ENCODE data around the gene DIPK1A. TPM values are rescaled to one million over a fixed set of nuclear protein-coding genes. Genes with fewer than 3 reads are reported as not detected.
"Not testable (repeated sequence)": the region's sequence is repeated elsewhere in the genome, so short reads cannot be mapped to it uniquely, and the experiment has no call there.

DIPK1A gene
- total and polyA plus RNA-seq, 3 donors from 2014 or later: 14.7 to 25.4 (median 21.4) TPM

DNA sequence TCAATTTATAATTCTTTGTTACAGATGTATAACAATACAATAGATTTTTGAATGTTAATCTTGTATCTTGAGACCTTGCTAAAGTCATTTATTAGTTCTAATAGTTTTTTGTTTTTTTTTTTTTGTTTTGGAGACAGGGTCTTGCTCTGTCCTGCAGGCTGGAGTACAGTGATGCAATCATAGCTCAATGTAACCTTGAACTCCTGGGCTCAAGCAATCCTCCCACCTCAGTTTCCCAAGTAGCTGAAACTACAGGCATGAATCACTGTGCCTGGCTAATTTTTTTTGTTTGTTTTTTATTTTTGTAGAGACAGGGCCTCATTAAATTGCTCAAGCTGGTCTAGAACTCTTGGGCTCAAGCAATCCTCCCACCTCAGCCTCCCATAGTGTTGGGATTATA, 26.2 kb upstream of the DIPK1A start:
- H3K4me1 ChIP-seq: no peaks in the 10 kb centered on the region
- DNase-seq: no peak
- intact Hi-C loops (cut with DNase I; ENCODE audit: low total_unique reads): no loop called here
- H3K27me3 ChIP-seq: no peaks in the 10 kb centered on the region
- H3K36me3 ChIP-seq (ENCODE audit: low read depth, missing control alignments): no peaks in the 10 kb centered on the region
- H3K27ac ChIP-seq: no peak overlapping the region
- no peaks in the 10 kb centered on the region for H3K9me3 ChIP-seq
- H3K4me3 ChIP-seq: no peak overlapping the region
- TF ChIP-seq POLR2A (IDR thresholded peaks at IDR 0.05): no peak
- TF ChIP-seq, protein P1, sequence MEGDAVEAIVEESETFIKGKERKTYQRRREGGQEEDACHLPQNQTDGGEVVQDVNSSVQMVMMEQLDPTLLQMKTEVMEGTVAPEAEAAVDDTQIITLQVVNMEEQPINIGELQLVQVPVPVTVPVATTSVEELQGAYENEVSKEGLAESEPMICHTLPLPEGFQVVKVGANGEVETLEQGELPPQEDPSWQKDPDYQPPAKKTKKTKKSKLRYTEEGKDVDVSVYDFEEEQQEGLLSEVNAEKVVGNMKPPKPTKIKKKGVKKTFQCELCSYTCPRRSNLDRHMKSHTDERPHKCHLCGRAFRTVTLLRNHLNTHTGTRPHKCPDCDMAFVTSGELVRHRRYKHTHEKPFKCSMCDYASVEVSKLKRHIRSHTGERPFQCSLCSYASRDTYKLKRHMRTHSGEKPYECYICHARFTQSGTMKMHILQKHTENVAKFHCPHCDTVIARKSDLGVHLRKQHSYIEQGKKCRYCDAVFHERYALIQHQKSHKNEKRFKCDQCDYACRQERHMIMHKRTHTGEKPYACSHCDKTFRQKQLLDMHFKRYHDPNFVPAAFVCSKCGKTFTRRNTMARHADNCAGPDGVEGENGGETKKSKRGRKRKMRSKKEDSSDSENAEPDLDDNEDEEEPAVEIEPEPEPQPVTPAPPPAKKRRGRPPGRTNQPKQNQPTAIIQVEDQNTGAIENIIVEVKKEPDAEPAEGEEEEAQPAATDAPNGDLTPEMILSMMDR (IDR thresholded peaks at IDR 0.05): no peak

DNA sequence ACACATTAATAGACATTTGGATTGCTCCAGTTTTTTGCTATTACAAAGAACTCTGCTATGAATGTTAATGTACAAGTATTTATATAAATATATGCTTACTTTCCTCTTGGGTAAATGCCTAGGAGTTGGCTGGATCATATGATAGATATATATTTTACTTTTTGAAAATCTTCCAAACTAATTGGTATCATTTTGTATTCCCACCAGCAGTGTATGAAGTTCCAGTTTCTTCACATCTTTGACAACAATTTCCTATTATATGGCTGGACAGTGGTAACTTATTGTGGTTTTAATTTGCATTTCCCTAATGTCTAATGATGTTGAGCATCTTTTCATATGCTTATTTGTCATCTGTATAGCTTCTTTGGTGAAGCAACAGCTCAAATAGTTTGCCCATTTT, 23.8 kb upstream of the DIPK1A start:
- no peaks in the 10 kb centered on the region for H3K9me3 ChIP-seq
- no peaks in the 10 kb centered on the region for H3K27me3 ChIP-seq
- intact Hi-C loops (cut with DNase I; ENCODE audit: low total_unique reads): no loop called here
- H3K4me3 ChIP-seq: no peak overlapping the region
- no peaks in the 10 kb centered on the region for H3K36me3 ChIP-seq (ENCODE audit: low read depth, missing control alignments)
- DNase-seq: no peak
- H3K27ac ChIP-seq: no peak overlapping the region
- TF ChIP-seq POLR2A (IDR thresholded peaks at IDR 0.05): no peak
- TF ChIP-seq, protein P1 (IDR thresholded peaks at IDR 0.05): no peak
- H3K4me1 ChIP-seq: no peaks in the 10 kb centered on the region

DNA sequence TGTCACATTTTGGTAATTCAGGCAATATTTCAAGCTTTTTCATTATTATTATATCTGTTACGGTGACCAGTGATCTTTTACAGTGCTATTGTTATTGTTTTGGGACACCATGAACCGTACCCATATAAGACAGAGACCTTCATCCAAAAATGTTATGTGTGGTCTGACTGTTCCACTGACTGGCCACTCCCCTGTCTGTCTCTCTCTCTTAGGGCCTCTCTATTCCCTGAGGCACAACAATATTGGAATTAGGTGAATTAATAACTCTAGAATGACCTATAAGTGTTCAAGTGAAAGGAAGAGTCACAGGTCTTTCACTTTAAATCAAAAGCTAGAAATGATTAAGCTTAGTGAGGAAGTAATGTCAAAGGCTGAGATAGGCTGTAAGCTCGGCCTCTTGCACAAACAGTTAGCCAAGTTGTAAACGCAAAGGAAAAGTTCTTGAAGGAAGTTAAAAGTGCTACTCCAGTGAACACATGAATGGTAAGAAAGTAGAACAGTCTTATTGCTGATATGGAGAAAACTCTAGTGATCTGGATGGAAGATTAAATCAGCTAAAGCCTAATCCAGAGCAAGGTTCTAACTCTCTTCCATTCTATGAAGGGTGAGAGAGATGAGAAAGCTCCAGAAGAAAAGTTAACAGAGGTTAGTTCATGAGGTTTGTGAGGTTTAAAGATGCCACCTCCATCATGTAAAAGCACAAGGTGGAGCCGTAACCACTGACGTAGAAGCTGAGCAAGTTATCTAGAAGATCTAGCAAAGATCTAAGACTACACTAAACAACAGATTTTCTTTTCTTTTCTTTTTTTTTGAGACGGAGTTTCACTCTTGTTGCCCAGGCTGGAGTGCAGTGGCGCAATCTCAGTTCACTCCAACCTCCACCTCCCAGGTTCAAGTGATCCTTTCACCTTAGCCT, 19.7 kb upstream of the DIPK1A start:
- no peak for DNase-seq
- Histone ChIP-seq H3K9me3 (no peaks in the 10 kb centered on the region), H3K4me3 (no peak overlapping the region), H3K27ac (no peak overlapping the region), H3K4me1 (no peaks in the 10 kb centered on the region), H3K36me3 (ENCODE audit: low read depth, missing control alignments) (no peaks in the 10 kb centered on the region), H3K27me3 (no peaks in the 10 kb centered on the region)
- WGBS, 2 donors: 76 to 77% methylated on average over 8 of the region's 8 CpGs
- intact Hi-C loops (cut with DNase I; ENCODE audit: low total_unique reads): no loop called here
- no peak for TF ChIP-seq POLR2A (IDR thresholded peaks at IDR 0.05)
- TF ChIP-seq, protein P1 (IDR thresholded peaks at IDR 0.05): no peak

DNA sequence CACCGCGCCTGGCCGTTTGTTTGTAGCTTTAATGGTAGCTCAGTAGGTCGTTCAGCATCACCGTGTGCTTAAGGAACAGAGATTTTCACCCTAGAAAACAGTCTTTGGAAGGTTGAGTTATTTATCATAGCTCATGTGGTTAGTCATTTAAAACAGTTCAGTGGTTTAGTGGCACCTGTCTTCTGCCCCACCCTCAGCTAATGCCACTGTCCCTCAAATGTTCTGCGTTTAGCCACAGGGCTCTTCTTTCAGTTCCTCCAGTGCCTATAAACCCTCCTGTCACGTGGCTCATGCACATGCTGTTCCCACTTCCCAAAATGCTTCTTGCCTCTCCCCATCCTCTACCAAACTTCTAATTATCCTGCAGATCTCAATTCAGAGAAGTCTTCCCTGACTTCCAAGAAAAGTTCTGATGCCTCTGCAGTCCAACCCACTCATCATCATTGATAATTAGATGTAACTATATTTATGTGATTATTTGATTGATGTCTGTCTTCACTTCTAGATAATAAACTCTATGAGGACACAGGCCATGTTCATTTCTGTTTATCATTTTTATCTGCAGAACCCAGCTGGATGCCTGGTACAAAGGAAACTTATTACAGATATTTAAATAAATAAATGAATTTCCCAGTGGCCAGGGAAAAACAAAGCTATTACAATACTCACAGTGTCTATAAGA, 14.4 kb upstream of the DIPK1A start:
- no peak for TF ChIP-seq POLR2A (IDR thresholded peaks at IDR 0.05)
- TF ChIP-seq, protein P1 (IDR thresholded peaks at IDR 0.05): no peak
- intact Hi-C loops (cut with DNase I; ENCODE audit: low total_unique reads): no loop called here
- no peaks in the 10 kb centered on the region for H3K27me3 ChIP-seq
- H3K4me1 ChIP-seq: peaks cover 13% of the 10 kb centered on the region
- no peaks in the 10 kb centered on the region for H3K36me3 ChIP-seq (ENCODE audit: low read depth, missing control alignments)
- 72 to 73% methylated on average over 7 of the region's 7 CpGs for WGBS, 2 donors
- DNase-seq: no peak
- H3K9me3 ChIP-seq: no peaks in the 10 kb centered on the region
- no peak overlapping the region for H3K27ac ChIP-seq
- H3K4me3 ChIP-seq: no peak overlapping the region

DNA sequence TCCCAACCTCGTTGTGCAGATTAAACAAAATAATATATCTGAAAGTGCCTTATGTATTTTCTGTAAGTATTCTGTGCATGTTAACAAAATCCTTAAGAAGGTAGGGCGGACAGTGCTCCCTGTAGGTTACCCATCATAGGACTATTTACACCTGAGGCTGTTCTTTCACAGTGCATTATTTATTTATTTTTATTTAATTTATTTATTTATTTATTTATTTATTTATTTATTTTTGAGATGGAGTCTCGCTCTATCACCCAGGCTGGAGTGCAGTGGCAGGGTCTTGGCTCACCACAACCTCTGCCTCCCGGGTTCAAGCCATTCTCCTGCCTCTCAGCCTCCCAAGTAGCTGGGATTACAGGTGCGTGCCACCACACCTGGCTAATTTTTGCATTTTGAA, 12.8 kb upstream of the DIPK1A start:
- intact Hi-C loops (cut with DNase I; ENCODE audit: low total_unique reads): not testable (repeated sequence)

More for the DNA sequence above, 12.8 kb upstream of the DIPK1A start:
- H3K9me3 ChIP-seq; H3K27ac ChIP-seq; H3K4me3 ChIP-seq; H3K36me3 ChIP-seq (ENCODE audit: low read depth, missing control alignments); DNase-seq; H3K27me3 ChIP-seq: not testable (repeated sequence)
- H3K4me1 ChIP-seq: peaks cover 16% of the 10 kb centered on the region
- 75 to 80% methylated on average over 5 of the region's 5 CpGs for WGBS, 2 donors
